HL-60/S4 treated with phorbol 12-myristate 13-acetate at 8.2 ng/mL for 4 days and 3 days (cell line): ENCODE results near the gene TMEM201.
"Not testable (repeated sequence)": the region's sequence is repeated elsewhere in the genome, so short reads cannot be mapped to it uniquely, and the experiment has no call there.

Source experiments
- in situ Hi-C: fragments of 300-500 bp; cut with MboI; formaldehyde crosslinking; loops from 2 replicates; pipeline ENCODE4 v1.15.0; 2022; ENCODE audit warnings: low sequenced_read_pairs

Gene TMEM201

DNA sequence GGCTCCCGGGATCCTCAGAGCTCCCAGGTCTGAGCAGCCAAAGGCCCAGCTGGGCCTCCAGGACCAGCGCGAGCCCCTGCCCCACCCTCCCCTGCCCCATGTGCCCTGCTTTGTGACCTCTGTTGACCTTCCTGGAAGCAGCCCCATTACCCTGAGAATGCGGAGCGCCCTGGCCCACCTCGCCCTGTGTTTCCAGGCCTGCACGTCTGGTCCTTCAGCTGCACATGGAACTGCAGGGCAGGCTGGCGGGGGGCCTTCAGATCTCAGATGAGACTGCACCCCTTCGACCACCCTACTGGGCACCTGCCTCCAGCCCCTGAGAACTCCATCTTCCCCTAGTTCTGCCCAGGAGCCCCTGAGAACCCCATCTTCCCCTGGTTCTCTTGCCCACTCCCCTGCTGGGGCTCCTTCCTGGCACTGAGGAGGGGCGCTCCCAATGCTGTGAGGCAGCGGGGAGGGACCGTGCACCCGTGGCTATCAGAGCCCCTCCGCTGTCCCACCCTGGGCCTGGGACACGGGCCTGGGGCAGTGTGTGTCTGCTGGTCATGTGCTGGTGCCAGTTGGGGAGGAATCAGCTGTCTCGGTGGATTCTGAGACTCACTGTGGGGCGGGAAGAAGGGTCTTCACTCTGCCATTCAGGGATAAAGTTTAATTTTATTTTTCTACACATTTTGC, 25.1 kb downstream of the TMEM201 start:
- in situ Hi-C loops, result loop anchor here (25.0 kb wide), 1 partner anchor 249 kb away; no protein-coding TSS in a partner anchor

- in situ Hi-C loops, result loop anchor here (25.0 kb wide), 1 partner anchor 247 kb away; no protein-coding TSS in a partner anchor
Measured at GRCh38 chr1:9615316-9616063, 26.8 kb downstream of the TMEM201 start.

DNA sequence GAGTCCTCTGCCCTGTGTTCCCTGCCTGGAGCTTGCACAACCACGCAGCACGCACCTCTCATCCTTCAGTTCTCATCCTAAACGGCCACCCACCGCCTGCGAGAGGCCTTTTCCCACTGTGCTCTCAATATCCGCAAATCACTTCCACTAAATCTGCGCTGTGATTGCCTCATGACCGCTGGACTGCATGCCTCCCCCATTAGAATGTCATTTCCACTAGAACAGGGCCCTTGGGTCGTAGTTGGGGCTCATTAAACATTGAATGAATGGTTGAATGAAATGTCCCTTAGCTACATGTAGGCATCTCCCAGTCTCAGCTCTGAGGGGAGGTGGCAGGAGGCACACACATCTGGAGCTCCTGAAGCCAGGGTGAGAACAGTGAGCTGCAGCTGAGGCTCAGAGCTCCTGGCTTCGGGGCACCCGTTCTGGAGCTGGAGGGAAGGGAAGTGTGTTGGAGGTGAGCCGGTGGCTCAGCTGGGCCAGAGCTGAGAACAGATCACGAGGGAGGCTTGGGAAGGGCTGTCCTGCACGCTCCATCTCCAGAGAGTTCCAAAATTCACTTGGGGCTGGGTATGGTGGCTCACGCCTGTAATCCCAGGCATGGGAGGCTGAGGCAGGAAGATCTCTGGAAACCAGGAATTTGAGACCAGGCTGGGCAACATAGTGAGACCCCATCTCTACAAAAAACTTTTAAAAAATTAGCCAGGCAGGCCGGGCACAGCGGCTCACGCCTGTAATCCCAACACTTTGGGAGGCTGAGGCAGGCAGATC, 30.4 kb downstream of the TMEM201 start:
- in situ Hi-C loops, result loop anchor here (25.0 kb wide), 1 partner anchor 243 kb away; no protein-coding TSS in a partner anchor

DNA sequence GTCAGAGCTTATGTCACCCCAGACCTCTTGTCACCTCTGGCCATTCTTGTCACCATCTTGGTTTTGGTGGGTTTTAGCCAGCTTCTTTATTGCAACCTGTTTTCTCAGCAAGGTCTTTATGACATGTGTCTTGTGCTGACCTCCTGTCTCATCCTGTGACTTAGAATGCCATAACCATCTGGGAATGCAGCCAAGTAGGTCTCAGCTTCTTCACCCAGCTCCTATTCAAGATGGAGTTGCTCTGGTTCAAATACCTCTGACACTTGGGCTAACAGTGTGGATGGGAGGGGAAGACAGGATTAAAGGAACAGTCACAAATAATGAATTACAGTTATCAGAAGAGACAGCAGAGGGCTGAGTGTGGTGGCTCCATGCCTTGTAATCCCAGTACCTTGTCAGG, 32.3 kb downstream of the TMEM201 start:
- in situ Hi-C loops, result loop anchor here (25.0 kb wide), 1 partner anchor 241 kb away; no protein-coding TSS in a partner anchor

GRCh38 chr1:9624081-9624480, 35.4 kb downstream of the TMEM201 start:
- in situ Hi-C loops, result loop anchor here (25.0 kb wide), 1 partner anchor 238 kb away; no protein-coding TSS in a partner anchor

- in situ Hi-C loops, result not testable (repeated sequence)
Measured at GRCh38 chr1:9625030-9625429, 36.3 kb downstream of the TMEM201 start.

DNA sequence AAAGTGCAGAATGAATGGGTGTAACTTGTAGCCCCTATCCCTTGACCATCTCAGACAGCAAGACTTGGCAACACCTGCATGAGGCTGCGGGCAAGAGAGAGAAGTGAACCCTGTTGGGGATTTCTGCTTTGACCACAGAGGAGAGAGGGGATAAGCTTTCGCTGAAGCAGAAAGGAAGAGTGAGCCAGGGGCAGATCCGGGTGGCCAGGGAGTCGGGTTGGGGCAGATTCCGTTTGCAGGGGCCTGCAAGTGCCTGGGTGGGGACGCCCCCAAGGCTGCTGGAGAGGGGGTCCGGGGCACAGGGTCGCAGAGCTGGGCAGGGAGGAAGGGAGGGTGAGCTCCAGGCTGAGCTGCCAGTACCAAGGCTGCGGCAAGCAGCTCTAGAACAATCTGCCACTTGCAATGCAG, 37.5 kb downstream of the TMEM201 start:
- in situ Hi-C loops, result no loop called here

GRCh38 chr1:9628541-9629444, 40.1 kb downstream of the TMEM201 start:
- in situ Hi-C loops, result no loop called here

- in situ Hi-C loops, result no loop called here
Measured at GRCh38 chr1:9629445-9630201, 40.9 kb downstream of the TMEM201 start.

DNA sequence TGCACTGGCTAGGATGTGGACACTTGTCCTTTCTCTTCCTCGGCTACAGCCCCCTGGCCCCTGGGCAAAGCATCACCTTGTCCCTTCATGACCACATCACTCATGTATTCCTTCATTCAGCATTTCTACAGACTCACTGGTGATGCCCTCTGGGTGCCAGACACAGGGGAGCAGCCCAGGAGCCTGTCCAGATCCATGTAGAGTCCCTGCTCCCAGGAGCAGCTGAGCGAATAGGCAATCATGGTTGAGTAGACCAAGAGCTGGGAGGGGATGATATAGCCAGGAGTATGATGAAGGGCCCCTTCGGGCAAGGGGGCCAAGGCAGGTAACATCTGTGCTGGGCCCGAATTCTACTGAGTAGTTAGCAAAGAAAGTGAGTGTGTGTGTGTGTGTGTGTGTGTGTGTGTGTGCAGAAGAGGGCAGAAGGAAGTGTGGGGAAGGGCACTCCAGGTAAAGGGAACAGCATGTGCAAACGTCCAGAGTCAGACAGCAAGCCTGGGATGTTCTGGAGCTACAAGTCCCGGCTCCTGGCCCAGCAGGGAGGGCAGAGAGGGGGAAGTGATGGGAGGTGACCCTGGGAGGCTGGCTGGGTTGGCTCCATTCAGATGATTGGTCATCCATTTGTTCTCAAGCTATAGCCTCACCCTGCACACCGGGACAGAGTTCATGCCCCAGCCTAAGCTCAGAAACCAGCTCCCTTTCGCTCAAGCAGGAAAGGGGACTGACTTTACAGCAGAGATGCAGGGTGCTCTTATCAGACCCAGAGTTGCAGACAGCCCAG, 41.8 kb downstream of the TMEM201 start:
- in situ Hi-C loops, result no loop called here

GRCh38 chr1:9631613-9632012, 42.9 kb downstream of the TMEM201 start:
- in situ Hi-C loops, result no loop called here

GRCh38 chr1:9633493-9633892, 44.8 kb downstream of the TMEM201 start:
- in situ Hi-C loops, result no loop called here

DNA sequence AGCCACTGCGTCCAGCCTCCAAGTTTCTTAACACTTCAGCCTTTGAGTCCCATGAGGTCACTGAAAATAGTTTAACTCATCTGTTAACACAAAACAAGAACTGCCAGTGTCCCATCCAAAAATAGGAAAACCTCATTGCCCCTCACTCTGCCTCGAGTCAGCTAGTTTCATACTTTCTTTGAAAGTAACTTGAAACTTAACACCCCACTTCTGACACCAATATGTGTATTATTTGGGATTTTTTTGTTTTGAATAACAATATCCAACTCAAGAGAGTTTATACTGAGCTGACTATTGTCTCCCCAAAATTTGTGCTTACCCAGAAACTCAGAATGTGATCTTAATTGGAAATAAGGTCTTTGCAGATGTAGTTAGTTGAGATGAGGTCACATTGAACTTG, 45.9 kb downstream of the TMEM201 start:
- in situ Hi-C loops, result no loop called here

- in situ Hi-C loops, result no loop called here
Measured at GRCh38 chr1:9639227-9639626, 50.5 kb downstream of the TMEM201 start.

- in situ Hi-C loops, result no loop called here
Measured at GRCh38 chr1:9643351-9644256, 54.9 kb downstream of the TMEM201 start.

DNA sequence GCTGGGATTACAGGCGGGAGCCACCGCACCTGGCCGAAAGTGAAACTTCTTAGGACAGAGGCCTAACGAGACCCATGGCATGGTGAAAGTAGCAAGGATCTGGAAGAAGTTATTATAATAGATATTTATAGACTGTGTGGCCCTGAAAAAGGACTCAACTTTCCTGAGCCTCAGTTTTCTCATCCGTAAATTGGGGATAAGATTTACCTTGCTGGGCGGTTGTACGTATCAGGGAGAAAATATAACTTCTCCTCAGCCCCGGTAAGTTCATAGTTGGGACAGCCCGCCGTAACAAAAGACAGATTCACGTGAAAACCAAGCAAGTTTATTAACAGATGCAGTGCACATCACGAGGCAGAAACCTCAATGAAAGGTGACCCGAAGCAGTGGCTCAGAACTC, 57.3 kb downstream of the TMEM201 start:
- in situ Hi-C loops, result no loop called here

DNA sequence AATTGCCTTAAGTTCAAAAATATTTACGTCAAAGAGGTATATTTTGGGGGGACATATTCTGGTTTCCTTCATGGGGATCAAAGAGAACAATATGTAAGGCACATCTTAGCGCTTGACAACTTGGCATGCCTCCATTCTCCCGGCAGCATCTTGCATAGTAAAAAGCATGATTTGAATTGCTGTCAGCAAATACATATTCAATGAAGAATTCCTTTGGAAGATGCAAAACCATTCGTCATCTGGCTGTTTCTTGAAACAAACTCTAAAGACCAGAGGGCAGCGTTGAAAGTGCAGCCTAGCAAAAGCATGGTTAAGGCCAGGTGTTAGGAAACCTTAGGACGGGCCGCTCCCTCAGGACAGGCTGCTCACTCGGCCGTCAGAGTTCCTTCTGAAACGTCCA, 59.5 kb downstream of the TMEM201 start:
- in situ Hi-C loops, result no loop called here

DNA sequence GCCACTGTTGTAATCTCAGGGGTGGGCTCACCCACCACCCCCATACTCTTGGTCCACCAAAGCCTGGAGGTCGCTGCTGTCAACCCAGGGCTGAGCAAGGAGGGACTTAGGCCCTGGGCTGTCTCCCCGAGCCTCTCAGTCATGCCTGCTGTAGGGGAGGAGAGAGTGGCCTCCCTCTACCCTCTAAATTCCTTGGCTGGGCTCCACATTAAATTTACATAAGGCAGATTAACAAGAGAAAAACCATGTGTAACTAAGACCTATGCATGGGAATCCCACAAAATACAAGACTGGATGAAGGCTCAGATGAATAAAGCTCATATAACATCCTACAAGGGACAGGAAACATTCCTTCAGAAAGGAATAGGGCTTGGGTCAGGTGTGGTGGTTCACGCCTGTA, 61.1 kb downstream of the TMEM201 start:
- in situ Hi-C loops, result no loop called here
